IMR-90 (cell line): ENCODE data around the gene STRN4. TPM values are rescaled to one million over a fixed set of nuclear protein-coding genes. Genes with fewer than 3 reads are reported as not detected.

Source experiments
- ATAC-seq: fragments of 200-7000 bp; cut with Tn5 transposase; 2 replicates; pipeline ENCODE4 v1.9.1; 2020; ENCODE audit warnings: low read depth, mild to moderate bottlenecking, moderate library complexity
- BruUV-seq: library from RNA; stranded (reverse); fragments of 400-500 nt; replicated peaks from 2 replicates; lab custom pipeline; 2021; lab: Mats Ljungman, UMichigan
- CTCF ChIA-PET: fragments of 300-600 bp; formaldehyde crosslinking; extraction: SDS; loops from one replicate; lab custom pipeline; 2021; ENCODE audit warnings: antibody characterized with exemption; lab: Yijun Ruan, JAX
- POLR2A ChIA-PET: fragments of 300-600 bp; sonication (Branson Sonifier 250); formaldehyde crosslinking; loops from one replicate; lab custom pipeline; 2022; ENCODE audit warnings: antibody characterized with exemption; ENCODE audit not compliant: unreplicated experiment; lab: Charles Lee
- DNase-seq: peaks from one replicate; pipeline ENCODE4 v3.0.0; 2013
- H2AFZ ChIP-seq: replicated peaks from 2 replicates; pipeline ENCODE3; 2013; ENCODE audit warnings: low read length, mild to moderate bottlenecking; ENCODE audit not compliant: poor library complexity
- H2AK5ac ChIP-seq: 2 replicates; pipeline ENCODE4 v1.6.1; 2013; ENCODE audit warnings: low read depth, low read length, inconsistent platforms
- H2AK9ac ChIP-seq: replicated peaks from 2 replicates; pipeline ENCODE3; 2013; ENCODE audit warnings: mild to moderate bottlenecking, low read depth, low read length, moderate library complexity; ENCODE audit not compliant: poor library complexity
- H2BK120ac ChIP-seq: 2 replicates; pipeline ENCODE4 v1.6.1; 2013; ENCODE audit warnings: low read depth, low read length, inconsistent platforms
- H2BK15ac ChIP-seq: 3 replicates; pipeline ENCODE4 v1.6.1; 2013; ENCODE audit warnings: low read depth, low read length, inconsistent platforms
- H2BK20ac ChIP-seq: 2 replicates; pipeline ENCODE4 v1.6.1; 2013; ENCODE audit warnings: low read depth, mild to moderate bottlenecking, inconsistent platforms, low read length, moderate library complexity
- H2BK5ac ChIP-seq: 2 replicates; pipeline ENCODE4 v1.6.1; 2013; ENCODE audit warnings: mild to moderate bottlenecking, low read depth, low read length, inconsistent platforms; ENCODE audit not compliant: poor library complexity, severe bottlenecking
- H3K14ac ChIP-seq: replicated peaks from 2 replicates; pipeline ENCODE4 v1.6.1; 2013; ENCODE audit warnings: low read depth, low read length, inconsistent platforms
- H3K18ac ChIP-seq: 2 replicates; pipeline ENCODE4 v1.6.1; 2013; ENCODE audit warnings: low read depth, low read length, control low read depth
- H3K23ac ChIP-seq: 2 replicates; pipeline ENCODE4 v1.6.1; 2013; ENCODE audit warnings: low read depth, low read length, inconsistent platforms
- H3K27ac ChIP-seq: 2 replicates; pipeline ENCODE4 v1.5.1; 2013; ENCODE audit warnings: mild to moderate bottlenecking, control low read depth, low read length; ENCODE audit not compliant: insufficient read depth
- H3K27me3 ChIP-seq: 2 replicates; pipeline ENCODE4 v1.6.1; 2013; ENCODE audit warnings: low read length; ENCODE audit not compliant: control insufficient read depth, insufficient read depth
- H3K36me3 ChIP-seq: 2 replicates; pipeline ENCODE4 v1.6.1; 2013; ENCODE audit warnings: low read length, mixed read lengths; ENCODE audit not compliant: control insufficient read depth, insufficient read depth
- H3K4ac ChIP-seq: 2 replicates; pipeline ENCODE4 v1.6.1; 2013; ENCODE audit warnings: low read depth, low read length, inconsistent platforms
- H3K4me1 ChIP-seq: 2 replicates; pipeline ENCODE4 v1.6.1; 2013; ENCODE audit warnings: low read length, mixed read lengths; ENCODE audit not compliant: control insufficient read depth, insufficient read depth
- H3K4me2 ChIP-seq: 2 replicates; pipeline ENCODE4 v1.6.1; 2013; ENCODE audit warnings: low read depth, mild to moderate bottlenecking, control low read depth, low read length, moderate library complexity
- H3K4me3 ChIP-seq: 2 replicates; pipeline ENCODE4 v1.5.1; 2013; ENCODE audit warnings: low read depth, mild to moderate bottlenecking, control low read depth, low read length, moderate library complexity; ENCODE audit not compliant: insufficient read depth
- H3K56ac ChIP-seq: 2 replicates; pipeline ENCODE4 v1.6.1; 2013; ENCODE audit warnings: low read length, inconsistent platforms; ENCODE audit not compliant: insufficient read depth; ENCODE audit errors: extremely low read depth
- H3K79me1 ChIP-seq, 2 experiments: 2 replicates each; pipeline ENCODE4 v1.6.1; 2013; ENCODE audit warnings: low read length in 2 of 2, inconsistent platforms in 1 of 2, low read depth in 1 of 2
- H3K9ac ChIP-seq: 2 replicates; pipeline ENCODE4 v1.6.1; 2013; ENCODE audit warnings: low read depth, low read length, control low read depth
- H3K9me1 ChIP-seq: 2 replicates; pipeline ENCODE4 v1.6.1; 2013; ENCODE audit warnings: low read length, inconsistent platforms; ENCODE audit not compliant: insufficient read depth
- H3K9me3 ChIP-seq: 2 replicates; pipeline ENCODE4 v1.6.1; 2013; ENCODE audit warnings: low read length; ENCODE audit not compliant: control insufficient read depth, insufficient read depth
- H4K20me1 ChIP-seq: 2 replicates; pipeline ENCODE4 v1.6.1; 2013; ENCODE audit warnings: low read length, inconsistent platforms; ENCODE audit not compliant: insufficient read depth
- H4K5ac ChIP-seq: 2 replicates; pipeline ENCODE4 v1.6.1; 2013; ENCODE audit warnings: mild to moderate bottlenecking, low read depth, low read length, control low read depth
- H4K8ac ChIP-seq, 2 experiments: 2 replicates each; pipeline ENCODE4 v1.6.1; 2013; ENCODE audit warnings: low read depth in 2 of 2, low read length in 2 of 2, control low read depth in 1 of 2, inconsistent platforms in 1 of 2
- H4K91ac ChIP-seq: 2 replicates; pipeline ENCODE4 v1.6.1; 2013; ENCODE audit warnings: low read depth, low read length, inconsistent platforms; ENCODE audit not compliant: insufficient read depth
- MXI1 ChIP-seq: IDR thresholded peaks from 2 replicates; pipeline ENCODE4 v1.6.1; 2012; ENCODE audit warnings: low read depth, mild to moderate bottlenecking, low read length, moderate library complexity, borderline replicate concordance
- NFE2L2 ChIP-seq: fragments of 150-350 bp; IDR thresholded peaks from 2 replicates; pipeline ENCODE4 v1.6.1; 2016; ENCODE audit warnings: low read depth, mild to moderate bottlenecking, low read length
- POLR2A ChIP-seq: IDR thresholded peaks from 2 replicates; pipeline ENCODE4 v1.6.1; 2012; ENCODE audit warnings: mild to moderate bottlenecking, low read depth, low read length
- RCOR1 ChIP-seq: IDR thresholded peaks from 2 replicates; pipeline ENCODE4 v1.6.1; 2012; ENCODE audit warnings: mild to moderate bottlenecking, low read length, improper control_type of control experiment; ENCODE audit not compliant: insufficient replicate concordance
- RFX5 ChIP-seq: IDR thresholded peaks from 2 replicates; pipeline ENCODE4 v1.8.0; 2012; ENCODE audit warnings: low read depth, mild to moderate bottlenecking, low read length, moderate library complexity
- WGBS, 2 experiments: methylation state at CpG; one replicate each; pipeline versions ENCODE4 v1.1.5 to v1.1.7; 2013; ENCODE audit warnings: missing lambda C conversion rate in 2 of 2; ENCODE audit not compliant: insufficient read length in 1 of 2; ENCODE audit errors: extremely low coverage in 2 of 2; 5-methylcytosine and 5-hydroxymethylcytosine counted together
- dilution Hi-C: fragments of 300-500 bp; cut with HindIII; formaldehyde crosslinking; loops from one replicate; pipeline ENCODE4 v1.14.3; 2018; ENCODE audit warnings: low sequenced_read_pairs; ENCODE audit not compliant: unreplicated experiment
- in situ Hi-C: fragments of 300-500 bp; cut with MboI; formaldehyde crosslinking; loops from 3 replicates; pipeline ENCODE4 v1.14.3; 2019; ENCODE audit warnings: low sequenced_read_pairs, inconsistent platforms, mixed read lengths
- intact Hi-C: fragments of 100-400 bp; cut with micrococcal nuclease; formaldehyde crosslinking; loops from 2 replicates; pipeline ENCODE4 v1.10.0; 2022
- polyA plus RNA-seq, 3 experiments: library from polyadenylated mRNA; depleted of rRNA; stranded (reverse); fragments of >200 nt; gene quantifications; 2 replicates each; pipeline ENCODE4 v1.2.3, GENCODE V29; 2012; ENCODE audit warnings: low replicate concordance in 1 of 3
- total RNA-seq: library from RNA; depleted of rRNA; stranded (reverse); fragments of >200 nt; gene quantifications from 2 replicates; pipeline ENCODE4 v1.2.3, GENCODE V29; 2012

The STRN4 gene
- total and polyA plus RNA-seq, 2 of the 4 experiments (the other 2 are of a cell fraction), result 36.7 to 112 TPM

GRCh38 chr19:46722421-46723022 is 23.7 kb downstream of the STRN4 start:
- peak overlapping the region; percentile 82 for H2AK9ac ChIP-seq
- no peak overlapping the region for H3K9ac ChIP-seq
- dilution Hi-C loops, result no loop called here
- 95% methylated on average over 10 of the region's 25 CpGs; no CpG with 5 or more reads in 1 of the 2 experiments for WGBS, 2 experiments
- no peak overlapping the region for H3K23ac ChIP-seq
- no peak overlapping the region for H2BK20ac ChIP-seq
- no peak overlapping the region for H4K5ac ChIP-seq
- H3K4me3 ChIP-seq, result no peak overlapping the region
- in situ Hi-C loops, result no loop called here
- no peak overlapping the region for H2BK5ac ChIP-seq
- H2AFZ ChIP-seq, result no peak overlapping the region
- peaks cover 4% of the 10 kb centered on the region for H3K4me1 ChIP-seq
- intact Hi-C loops, result no loop called here
- H3K4me2 ChIP-seq, result no peak overlapping the region
- ATAC-seq (no peak), DNase-seq (no peak)
- H3K56ac ChIP-seq, result no peak overlapping the region
- H3K27ac ChIP-seq, result no peak overlapping the region
- no peaks in the 10 kb centered on the region for H3K9me1 ChIP-seq
- H2AK5ac ChIP-seq, result no peak overlapping the region
- no peak overlapping the region for H2BK120ac ChIP-seq
- H3K18ac ChIP-seq, result no peak overlapping the region
- H2BK15ac ChIP-seq, result no peak overlapping the region
- no peak overlapping the region for H3K4ac ChIP-seq
- no peaks in the 10 kb centered on the region for H3K9me3 ChIP-seq
- H3K36me3 ChIP-seq, result peaks cover 71% of the 10 kb centered on the region
- POLR2A ChIA-PET, result no interaction called here
- H3K79me1 ChIP-seq, result peaks cover 14 to 45% of the 10 kb centered on the region in 2 experiments
- H3K27me3 ChIP-seq, result no peaks in the 10 kb centered on the region
- no TSS peak for BruUV-seq
- TF ChIP-seq RCOR1 (no peak), RFX5 (no peak), MXI1 (no peak), NFE2L2 (no peak), POLR2A (no peak)
- H4K8ac ChIP-seq, result no peak overlapping the region
- H4K91ac ChIP-seq, result no peak overlapping the region
- CTCF ChIA-PET, result no interaction called here
- H4K20me1 ChIP-seq, result peaks cover 13% of the 10 kb centered on the region; the same call in 1 of the 2 replicates
- no peak overlapping the region for H3K14ac ChIP-seq
